Upper lobe of left lung (tissue), 4 donors: ENCODE results near the gene CDHR4.

ENCODE experiments used
- CTCF ChIP-seq, 6 experiments: fragments of 450-650 bp in 4 of 6; fragments of 200-600 bp in 2 of 6; sonication (generic) in 2 of 6; IDR thresholded peaks; one replicate each; pipeline ENCODE4 v1.5.1; 2016 to 2019; ENCODE audit warnings: antibody characterized with exemption in 6 of 6
- EP300 ChIP-seq, 4 donors: sonication (generic); formaldehyde crosslinking; IDR thresholded peaks; one replicate each; pipeline ENCODE4 v1.5.1; 2017; ENCODE audit warnings: antibody characterized with exemption in 4 of 4, control low read depth in 2 of 4
- POLR2A ChIP-seq, 4 donors: fragments of 450-650 bp; IDR thresholded peaks; one replicate each; pipeline ENCODE4 v1.5.1; 2016 to 2017; ENCODE audit warnings: antibody characterized with exemption in 4 of 4, mild to moderate bottlenecking in 2 of 4

DNA sequence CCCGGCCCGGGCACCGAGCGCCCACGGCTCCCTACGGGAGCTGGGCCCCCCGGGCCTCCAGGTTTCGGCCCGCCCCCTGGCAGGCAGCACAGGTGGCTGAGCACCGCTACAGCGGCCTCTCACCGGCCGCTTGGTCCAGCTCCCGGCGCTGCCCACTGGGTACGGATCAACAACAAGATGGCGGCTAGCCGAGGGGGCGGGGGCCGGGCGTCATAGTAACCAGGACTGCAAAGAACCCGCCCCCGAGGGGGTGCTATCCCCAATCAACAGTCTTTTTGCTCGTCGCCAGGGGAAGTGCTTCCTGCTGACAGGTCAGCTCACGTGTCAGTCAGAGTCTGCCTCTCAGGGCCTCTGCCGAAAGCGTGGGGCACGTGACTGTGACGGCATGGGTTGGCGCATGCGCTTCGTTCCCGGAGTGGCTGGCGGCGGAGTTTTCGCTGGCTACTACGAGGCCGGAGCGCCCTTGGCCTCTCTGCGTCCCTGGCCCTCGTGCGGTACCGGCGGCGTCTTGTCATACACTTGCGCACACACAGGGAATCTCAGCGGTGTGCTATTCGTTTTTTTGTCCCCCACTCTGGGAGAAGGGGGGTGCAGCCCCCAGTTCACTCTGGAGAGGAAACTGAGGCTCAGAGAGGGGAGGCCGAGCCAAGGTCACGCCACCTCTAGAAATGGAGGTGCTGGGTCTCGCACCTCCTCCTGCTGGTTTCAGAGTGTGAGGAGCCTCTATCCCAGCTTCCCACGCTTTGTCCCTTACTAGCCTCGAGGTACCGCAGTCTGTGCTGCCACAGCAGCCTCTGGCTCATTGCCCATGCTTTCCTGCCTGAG, 13.1 kb downstream of the CDHR4 start, which contains the start of gene IP6K1:
- TF ChIP-seq CTCF (IDR thresholded peaks at IDR 0.05), result peak in 4 of 6 experiments; percentile 29 to 33 (median 32)
- TF ChIP-seq POLR2A (IDR thresholded peaks at IDR 0.05), result peak; percentile 65 to 93 (median 72)
- no peak for TF ChIP-seq EP300 (IDR thresholded peaks at IDR 0.05)
